Stimulated activated CD8-positive, alpha-beta memory T cell treated with anti-CD3 and anti-CD28 coated beads, Interleukin-15, amount 100 ng/mL, for 4 hours (primary cell): Measurements from ENCODE around the gene ISCA2.

Experiments used
- DNase-seq, 2 donors: peaks; one replicate each; pipeline ENCODE4 v3.0.0-alpha.2; 2020; ENCODE audit warnings: low read depth in 2 of 2

ISCA2 gene

DNA sequence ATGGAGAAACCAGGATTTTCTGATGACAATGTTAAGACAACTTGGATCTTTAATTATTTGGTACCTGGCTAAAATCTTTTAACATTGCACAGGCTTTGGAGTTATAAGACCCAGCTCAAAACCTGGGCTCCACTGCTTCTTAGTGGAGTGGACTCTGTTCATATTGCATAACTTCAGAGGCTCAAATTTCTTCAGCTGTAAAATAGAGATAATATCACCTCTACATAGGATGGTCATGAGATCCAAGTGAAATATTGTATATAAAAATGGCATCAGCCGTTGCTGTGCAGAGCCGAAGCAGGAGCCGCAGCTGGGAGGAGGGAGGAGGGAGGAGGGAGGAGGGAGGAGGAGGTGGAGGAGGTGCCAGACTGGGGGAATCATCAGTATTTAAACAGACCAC, 11.0 kb upstream of the ISCA2 start:
- DNase-seq = no peak

DNA sequence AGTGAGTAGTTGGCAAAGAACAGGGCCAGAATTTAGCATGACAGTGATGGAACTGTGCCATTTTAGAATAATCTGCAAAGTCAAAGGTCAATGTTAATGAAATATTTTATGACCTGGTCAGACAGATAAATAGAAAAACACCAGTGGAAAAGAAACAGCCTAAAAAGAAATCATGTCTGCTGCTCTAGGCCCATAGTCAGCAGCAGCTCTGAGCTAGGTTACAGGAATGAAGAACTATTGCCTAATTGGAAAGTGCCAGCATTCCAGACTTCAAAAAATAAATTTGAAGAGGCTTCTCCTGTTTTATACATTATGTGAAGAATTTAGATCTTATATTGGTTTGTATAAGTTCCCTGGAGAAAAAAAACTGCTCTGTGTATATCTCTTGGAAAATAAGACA, 10.2 kb upstream of the ISCA2 start:
- no peak for DNase-seq

DNA sequence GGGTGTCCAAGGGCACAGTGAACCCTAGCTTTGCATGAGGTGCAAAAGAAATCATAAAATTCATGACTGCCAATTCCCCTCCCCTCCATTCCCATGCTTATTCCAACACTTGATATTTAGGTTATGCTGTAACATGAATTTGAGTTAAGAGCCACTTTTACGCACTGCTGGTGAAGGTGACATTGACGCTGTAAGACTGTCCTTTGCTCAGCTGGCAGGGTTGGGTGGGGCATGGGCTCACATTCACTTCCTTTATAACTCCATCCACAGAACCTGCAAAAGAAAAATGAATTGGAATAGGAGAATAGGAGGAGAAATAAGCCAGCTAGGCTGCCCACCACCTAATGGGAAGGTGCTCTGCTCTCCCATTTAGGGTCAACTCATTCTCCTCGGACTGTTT, 7.4 kb upstream of the ISCA2 start:
- DNase-seq = no peak

DNA sequence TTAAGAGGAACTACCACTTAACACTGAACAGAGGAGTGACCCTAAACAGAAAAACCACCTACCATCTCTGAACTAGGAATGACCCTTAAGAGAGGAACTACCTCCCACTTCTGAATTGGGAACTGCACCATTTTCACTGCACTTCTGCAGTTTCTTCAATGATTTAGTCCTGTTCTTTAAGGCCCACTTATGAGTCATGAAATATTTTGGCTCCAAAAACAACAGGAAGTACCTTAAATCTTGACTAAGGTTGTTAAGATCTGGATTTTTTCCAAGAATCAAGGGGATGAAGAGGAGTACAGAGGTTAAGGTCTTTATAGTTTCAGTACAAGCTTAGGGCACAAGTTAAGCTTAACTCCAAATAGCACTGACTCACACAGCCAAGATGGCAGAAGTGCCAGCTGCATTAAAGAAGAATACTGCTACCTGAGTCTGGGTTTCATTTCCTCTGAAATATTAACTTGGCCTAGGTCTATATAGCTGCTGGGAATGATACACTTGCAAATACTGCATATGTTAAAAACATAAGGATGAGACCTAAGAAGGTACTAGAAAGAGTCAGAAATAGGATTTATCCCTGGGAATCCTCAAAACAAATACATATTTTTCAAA, 4.7 kb upstream of the ISCA2 start:
- no peak for DNase-seq

DNA sequence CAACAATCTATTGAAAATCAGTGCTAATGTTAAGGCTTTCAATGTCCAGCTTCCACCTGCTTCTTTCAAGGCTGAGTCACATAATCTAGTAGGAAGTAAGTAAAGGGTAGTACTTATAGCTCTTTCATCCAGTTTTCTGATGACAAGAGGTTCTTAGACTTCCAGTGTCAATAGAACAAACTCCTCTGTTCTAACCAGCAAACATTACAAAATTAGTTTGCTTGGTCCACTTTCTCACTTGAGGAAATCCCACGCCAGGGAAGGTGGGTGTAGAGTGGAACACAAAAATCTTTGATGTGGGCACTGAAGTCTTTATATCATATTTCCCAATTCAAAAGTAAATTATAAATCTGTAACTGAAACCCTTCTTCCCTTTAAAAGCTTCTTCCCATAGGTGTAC, 3.1 kb upstream of the ISCA2 start:
- DNase-seq = no peak

DNA sequence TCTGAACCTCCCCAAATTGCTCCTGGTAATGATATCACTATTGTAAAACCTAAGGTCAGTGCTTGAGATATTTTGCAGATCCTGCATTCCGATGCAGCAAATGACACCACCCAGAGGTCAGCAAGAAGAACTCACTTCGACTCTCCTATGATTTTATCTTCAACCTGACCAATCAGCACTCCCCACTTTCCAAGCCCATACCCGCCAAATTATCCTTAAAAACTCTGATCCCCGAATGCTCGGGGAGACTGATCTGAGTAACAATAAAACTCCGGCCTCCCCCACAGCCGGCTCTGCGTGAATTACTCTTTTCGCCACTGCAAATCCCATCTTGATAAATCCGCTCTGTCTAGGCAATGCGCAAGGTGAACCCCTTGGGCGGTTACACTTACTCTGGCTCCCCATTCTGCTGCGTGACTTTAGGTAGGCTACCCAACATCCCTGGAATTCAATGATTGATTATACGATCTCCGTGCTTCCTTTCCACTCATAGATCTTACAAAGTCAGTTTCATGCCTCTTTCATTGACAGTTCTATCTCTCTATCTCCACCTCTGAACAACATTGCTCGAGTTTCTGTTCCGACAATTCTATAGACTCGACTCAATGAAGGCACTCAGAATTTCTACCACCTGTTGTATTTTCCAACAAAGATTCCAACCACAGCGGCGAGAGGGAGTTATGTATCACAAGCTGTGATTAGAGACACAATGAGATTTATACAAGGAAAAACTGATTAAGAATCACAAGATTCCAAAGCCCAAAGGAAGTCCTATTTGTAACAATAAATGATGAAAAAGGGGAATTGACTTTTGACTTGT, 1.4 kb upstream of the ISCA2 start:
- DNase-seq = no peak

DNA sequence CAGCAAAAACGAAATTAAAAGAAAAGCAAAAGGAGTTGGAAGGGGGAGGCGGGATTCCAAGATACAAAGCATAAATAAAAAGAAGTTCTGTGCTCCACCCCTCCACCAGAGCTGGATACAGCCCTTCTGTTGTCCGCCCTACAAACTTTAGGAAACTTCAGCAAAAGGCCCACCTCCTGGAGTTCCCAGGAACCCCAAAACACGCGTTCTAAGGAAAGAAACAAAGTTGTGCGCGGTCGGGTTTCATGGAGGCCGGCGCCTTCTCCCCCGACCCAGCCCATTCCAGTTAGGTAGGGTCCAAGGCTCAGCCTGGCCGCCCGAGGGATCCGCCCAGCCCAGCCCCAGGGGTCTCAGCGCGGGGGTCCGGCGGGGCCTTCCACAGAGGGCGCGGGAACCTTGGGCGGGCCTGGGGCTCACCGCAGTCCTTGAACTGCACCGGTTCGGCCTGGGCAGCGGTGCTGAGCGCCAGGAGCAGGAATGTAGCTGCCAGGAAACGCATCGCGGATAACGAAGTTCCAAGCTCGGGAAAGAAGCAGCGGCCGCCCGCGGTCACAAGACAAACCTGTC, 706 bp upstream of the ISCA2 start, which contains the start of gene NPC2:
NPC2 (minus strand) TSS at position 530 of the 567 bp plus-strand sequence; CDS start at position 499, 31 bp downstream.
- DNase-seq = no peak

DNA sequence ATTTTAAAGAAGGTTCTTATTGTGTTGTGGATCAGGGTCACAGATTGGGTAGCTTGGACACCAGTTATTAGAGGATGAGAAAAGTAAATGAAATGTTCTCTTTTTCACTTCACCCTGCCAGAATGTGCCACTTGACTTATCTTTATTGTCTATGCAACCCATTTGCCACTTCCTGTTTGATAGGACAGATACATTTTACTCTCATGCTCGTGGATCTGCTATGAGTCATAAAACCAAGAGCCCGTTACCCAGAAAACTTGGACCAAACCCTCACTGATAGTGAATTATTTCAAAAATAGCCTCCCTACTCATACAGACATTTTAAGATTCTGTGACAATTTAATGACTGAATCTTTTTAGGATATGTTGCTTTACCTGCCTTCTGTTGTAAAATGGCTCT, 1.8 kb downstream of the ISCA2 start:
- no peak for DNase-seq

DNA sequence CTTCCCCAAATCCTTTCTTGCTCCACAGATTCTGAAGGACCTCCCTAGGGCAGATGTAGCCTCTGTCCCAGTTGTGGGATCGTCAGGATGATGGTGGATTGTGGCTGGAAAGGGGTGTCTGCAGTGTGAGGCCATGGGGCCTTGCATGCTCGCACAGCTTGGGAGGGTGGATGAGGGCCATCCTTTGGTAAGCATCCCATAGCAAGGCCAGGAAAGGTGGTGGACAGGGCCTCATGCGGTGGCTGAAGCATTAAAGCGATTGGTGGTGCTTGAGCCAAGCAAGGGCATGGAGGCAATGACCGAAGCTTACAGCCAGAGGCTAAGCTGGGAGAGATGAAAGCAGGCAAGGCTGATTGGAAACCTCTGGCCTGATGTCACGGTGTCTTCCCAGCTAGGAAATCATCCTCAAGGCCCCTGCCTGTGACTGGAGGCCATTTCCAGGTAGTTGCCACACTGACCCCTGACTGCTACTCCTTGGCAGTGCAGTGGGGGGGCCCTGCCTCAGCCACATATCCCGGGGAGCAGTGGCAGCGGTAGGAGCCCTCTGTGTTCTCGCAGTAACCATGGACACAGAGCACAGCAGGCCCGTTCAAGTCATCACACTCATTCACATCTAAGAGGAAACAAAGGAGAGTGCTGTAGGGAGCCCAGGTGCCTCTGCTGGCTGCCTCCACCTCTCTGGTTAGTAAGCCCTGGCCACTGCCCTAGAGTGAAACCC, 7.0 kb downstream of the ISCA2 start:
- no peak for DNase-seq

DNA sequence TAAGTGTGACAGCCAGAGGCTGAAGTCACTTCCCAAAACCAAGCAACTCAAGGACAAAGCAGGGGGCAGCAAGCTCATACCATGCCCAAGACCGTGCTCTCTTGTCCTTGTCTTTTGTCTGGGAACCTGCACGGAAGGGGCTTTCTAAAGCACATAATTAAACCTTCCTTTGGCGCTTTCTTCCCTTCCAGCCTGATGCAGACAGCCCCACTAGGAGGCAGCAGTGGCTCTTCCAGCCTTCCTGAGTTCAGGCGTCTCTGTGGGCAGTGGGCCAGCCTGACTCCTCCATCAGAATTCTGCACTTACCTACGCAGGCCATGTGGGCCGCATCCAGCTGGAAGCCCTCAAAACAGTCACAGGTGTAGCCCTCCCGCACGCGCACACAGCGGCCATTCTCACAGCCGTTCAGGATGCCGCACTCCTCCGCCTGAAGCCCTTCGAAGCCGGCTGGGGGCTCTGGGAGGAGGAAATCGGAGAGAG, 7.6 kb downstream of the ISCA2 start:
- no peak for DNase-seq

DNA sequence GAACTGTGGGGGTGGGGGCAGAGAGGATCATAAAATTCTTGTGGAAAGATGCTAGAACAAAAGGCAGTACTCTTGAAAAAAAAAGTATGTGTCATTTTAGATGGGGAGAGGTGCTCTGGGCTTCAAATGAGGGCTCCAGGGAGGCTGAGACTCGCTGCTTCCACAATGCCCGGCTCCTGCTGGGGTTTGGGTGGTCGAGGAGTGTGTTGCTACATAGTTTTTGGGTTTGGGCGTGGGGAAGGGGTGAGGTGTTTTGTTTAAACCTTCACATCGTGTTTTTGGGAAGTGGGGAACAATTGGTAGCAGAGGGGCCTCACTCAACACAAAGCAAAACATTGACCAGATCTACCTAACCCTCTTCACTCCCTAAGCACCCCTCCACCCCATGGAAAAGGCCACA, 8.1 kb downstream of the ISCA2 start:
- DNase-seq = no peak

DNA sequence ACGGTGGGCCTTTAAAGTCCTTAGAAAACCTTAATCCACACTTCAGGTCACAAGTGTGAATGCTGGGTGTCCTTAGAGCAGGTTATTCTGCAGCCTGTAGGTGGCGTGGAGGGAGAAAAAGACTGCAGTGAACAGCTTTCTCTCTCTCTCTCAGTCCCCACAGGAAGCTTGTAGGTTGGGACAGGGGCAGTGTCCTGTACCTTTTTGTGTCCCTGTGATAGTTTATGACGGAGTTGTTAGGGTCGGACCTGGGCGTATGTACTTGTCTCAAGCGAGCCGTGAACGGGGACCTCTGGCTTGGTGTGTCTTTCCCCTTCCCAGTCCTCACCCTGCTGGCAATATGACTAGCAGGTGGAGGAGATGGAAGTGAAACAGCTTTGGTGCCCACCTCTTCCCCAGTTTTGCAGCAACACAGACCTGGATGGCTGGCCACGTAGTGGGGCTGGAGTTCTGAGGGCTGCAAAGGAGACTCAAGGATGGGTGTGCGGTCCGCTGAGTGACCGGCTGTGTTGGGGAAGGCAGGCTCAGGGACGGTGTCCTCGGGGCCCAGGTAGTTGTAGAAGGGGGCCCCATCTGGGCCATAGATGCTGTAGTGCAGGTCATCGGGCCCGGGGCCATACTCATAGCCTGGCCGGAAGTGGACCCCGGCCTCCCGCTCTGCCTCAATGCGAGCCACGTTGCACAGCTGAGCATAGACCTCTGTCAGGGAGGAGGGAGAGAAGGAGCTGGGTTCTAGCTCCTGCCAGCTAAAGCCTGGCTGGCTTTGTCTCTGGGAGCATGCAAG, 8.9 kb downstream of the ISCA2 start:
- DNase-seq = no peak

DNA sequence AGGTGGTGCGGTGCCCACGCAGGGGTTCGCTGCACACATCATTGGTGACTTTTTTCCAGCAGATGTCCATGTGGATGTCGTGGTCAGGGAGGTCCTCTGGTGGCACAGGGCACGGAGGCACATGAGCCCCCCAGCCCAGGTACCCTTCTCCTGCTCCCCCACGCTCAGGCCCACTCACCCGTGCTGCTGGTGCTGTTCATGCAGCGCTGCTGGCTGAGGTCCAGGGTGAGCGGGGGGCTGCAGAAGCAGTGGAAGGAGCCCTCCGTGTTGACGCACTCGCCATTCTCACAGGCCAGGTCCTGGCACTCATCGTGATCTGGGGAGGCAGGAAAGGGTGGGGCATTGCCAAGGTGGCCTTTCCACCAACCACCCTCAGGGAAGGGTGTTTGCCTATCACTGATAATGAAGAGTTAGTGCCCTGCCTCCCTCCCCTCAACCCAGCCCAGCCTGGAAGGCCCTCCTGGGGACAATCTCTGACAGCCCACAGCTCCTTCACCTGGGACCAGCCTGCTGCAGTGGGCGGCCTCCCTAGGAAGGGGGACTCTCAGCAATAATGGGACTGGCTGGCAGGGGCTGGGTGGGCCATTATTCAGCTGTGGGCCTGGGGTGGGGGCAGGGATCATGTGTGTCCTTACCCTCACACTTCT, 9.8 kb downstream of the ISCA2 start:
- no peak for DNase-seq

DNA sequence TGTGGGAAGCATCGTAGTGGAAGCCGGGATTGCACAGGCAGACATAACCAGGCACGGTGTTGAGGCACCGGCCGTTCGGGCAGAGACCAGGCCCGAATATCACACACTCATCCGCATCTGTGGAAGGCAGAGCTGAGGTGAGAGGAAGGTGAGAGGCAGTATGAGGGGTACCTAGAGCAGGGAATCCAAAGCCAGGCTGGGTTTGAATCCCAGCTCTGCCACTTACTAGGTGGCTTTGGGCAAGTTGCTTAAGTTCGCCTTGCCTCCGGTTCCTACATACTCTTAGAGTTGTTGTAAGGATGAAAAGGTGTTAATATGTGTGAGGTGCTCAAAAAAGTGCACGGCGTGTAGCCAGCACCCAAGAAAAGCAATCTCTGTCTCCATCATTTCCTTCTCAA, 10.4 kb downstream of the ISCA2 start:
- DNase-seq = no peak

DNA sequence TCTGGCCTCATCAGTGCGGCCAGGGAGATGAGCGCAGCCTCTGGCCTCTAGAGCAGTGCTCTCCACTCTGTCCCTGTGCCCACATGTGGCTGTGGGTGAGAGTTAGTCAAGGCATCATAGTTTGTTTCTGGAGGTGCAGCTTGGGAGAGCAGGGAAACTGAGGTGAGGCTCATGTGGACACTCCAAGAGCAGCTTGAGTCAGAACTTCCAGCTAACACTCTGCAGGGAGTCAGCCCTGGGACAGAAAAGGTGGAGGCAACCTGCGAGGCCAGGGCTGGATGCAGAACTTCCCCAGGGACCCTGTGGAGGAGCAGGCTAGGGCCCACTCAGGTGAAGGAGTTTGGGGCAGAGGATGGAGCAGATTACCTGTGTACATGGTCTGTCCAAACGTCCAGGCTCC, 10.8 kb downstream of the ISCA2 start:
- no peak for DNase-seq

DNA sequence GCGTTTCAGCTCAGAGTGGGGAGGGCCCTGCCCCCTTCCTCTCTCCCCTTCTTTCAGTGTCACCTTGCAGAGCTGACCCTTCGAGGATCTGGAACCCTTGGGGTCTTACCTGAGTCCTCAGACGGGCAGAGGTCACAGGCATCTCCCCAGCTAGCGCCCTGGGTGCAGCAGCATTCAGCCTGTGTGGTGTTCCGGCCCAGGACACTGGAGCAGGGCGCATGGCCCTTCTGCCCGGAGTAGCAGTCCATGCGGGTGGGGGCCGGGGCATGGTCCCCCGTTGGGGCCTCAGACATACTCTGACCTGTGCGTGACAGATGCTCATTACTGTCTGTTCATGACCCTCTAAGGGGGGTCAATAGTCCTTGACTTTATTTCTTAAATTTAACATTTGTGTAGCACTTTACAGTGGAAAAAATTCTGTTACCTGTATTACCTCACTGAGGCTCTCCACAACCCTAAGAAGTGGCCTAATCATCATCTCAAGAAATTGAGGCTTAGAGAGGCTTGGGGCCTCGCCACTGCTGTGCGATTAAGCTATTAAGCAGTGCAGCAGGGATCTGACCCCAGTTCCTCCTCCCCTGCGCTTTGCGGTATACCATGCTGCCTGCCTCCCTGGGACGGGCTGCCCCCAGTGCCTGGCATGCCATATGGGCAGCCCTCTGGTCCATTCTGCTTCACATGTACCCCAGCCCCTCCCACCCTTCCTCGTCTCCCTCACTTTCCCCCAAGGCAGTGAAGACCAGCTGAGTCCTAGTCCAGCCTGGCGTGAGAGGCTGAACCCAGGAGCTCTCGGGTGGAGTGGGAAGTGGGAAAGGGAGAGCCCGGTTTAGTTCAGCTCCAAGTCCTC, 11.5 kb downstream of the ISCA2 start:
- no peak for DNase-seq

DNA sequence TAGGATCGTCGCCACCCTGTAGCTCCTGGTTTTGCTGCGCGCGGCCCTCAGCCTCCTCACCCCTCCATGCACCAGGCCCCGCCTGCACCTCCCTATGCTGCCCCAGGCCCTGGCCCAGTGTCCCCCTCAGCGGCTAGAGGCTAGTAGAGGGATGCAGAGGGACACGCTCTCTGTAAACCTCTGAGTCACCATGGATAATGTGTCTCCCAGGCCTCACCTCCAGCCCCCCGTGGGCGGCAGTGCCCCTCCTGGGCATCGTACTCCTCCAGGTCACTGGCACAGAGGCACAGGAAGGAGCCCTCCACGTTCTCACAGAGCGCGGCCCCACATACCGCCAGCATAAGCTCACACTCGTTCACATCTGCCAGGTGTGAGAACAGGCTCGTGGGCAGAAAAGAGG, 12.3 kb downstream of the ISCA2 start:
- no peak for DNase-seq

DNA sequence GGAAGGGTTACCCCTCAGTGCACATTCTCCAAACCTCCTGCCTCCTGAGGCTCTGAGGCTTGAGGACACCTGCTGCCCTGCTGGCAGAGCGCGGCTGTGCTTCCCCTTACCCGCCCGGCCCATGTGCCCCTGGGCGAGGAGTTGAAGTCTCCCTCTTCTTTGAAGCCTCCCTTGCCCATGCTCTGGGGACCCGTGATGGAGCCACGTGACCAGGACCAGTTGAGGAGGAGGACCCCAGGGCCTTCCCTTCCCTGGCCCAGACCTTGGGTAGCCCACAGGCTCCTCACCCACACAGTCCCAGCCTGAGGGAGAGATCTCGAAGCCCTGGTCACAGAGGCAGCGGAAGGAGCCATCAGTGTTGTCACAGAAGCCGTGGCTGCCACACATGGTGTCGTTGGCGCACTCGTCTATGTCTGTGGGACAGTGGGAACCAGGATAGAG, 12.9 kb downstream of the ISCA2 start:
- no peak for DNase-seq

DNA sequence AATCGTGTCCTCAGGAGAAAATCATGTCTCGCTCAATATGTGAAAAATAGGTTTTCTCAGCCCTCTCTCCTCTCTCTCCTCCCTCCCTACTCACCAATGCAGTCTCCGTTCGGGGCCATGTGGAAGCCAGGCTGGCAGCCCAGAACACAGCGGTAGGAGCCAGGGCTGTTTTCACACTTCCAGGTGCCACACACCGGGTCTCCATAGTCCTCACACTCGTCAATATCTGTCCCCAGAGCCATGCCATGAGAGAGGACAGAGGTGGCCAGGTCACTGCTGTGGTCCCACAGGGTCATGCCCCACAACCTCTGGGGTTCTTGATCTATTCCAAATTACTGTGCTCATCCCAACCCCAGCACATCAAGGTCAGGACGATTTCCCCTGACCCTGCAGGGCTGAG, 13.5 kb downstream of the ISCA2 start:
- no peak for DNase-seq

DNA sequence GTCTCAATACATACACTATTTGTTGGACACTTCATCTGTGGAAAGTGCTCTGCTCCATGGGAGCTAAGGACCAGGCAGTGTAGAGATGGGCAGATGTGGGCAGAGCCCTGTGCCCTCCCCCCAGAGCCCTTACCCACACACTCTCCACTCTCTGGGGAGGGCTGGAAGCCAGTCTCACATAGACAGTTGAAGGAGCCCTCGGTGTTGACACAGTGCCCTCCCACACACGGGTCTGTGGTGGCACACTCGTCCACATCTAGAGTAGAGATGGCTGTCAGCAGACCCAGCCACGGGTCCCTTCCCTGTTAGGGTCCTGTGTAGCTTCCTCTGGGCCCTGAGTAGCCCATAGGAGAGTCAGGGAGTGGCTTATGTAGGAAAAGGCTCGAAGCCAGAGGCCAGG, 14.3 kb downstream of the ISCA2 start:
- DNase-seq = no peak
